ENCODE measurements around the gene ARX.

ARX gene

DNA sequence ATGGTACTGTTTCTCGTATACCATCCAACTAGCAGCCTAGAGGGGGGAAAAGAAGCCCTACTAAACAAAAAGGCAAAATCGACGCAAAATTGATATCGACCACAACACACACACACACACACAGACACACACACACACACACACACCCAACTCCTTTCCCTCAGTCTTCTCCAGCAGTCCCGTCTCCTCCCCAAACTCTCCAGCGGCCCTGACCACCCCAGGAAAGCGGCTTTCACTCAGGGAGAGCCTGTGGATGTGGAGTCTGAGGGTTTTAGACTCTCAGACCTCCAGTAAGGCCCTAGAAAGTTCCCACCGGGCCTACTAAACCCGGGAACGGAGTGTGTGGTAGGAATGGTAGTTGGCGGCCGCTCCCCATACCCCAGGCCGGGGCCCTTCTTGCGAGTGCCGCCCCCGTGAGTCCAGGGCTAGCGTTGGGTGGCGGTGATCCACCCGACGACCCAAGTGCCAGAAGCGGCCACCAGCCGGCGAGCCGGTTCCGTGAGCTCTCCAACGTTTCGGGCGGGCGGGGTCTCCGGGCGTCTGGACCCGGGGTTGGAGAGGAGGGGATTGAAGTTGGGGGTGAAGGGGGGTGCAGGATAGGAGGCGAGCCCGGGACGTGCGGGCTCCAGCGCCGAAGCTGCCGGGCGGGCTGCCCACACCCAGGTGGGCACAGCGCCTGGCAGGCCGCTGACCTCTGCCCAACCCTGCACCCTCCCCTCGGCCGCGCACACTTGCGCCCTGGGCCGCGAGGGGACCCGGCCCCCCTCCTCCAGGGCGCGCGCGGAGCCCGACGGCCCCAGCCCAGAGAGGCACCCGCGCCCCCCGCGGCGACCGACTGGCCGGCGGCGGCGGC, 13.7 kb downstream of the ARX start:
- no peak for DNase-seq (ENCODE audit: low spot score)

- DNase-seq (ENCODE audit: low spot score), result no peak
These were observed 16.3 kb downstream of the ARX start for GRCh38 chrX:24999511-24999910.

DNA sequence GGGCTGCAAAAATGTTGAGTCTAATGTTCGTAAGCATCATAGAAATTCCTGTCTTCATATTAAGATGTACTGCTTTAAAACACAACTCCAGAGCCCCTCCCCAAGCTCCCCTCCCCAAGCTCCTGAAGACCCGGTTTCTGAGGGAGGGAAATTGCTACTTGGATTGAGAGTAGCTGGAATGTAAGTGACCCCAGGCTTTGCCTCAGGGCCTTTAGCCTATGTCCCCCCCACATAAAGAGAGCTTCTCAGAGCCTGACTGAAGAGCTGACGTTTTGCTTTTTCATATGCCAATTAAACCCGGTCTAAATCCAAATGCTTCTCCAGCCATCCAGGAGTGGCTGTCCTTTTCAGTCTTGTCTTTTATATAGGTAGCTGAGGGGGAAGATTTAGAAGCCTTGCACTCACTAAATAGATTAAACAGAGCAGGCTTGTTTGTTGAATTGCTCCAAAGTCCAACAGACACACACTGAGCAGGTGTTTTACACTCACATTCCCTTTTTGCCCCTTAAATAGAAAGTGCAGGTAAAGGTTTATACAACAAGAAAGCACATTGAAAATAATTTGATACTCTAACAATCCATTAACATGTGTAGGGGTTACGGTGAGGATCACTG, 19.6 kb downstream of the ARX start:
- DNase-seq (ENCODE audit: low spot score), result no peak

DNA sequence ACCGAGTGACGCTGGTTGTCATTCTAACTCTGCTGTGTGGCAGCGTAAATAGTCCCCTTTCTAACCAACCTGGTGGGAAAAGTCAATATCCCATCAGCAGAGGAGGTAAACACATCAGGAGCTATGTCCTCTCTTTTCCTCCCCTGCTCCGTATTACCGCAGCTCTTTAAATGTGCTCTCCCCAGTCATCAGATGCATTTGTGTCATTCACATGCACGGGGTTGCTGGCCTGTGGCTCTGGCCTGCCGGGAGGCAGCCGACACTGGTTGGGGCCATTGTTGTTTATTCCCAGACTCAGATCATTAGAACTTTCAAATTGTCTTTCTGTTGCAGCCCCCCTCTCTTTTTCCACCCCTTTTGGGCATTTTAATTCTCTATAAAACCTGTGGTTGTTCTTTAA, 21.9 kb downstream of the ARX start:
- DNase-seq (ENCODE audit: low spot score), result no peak

GRCh38 chrX:24990535-24990934, 25.2 kb downstream of the ARX start:
- DNase-seq (ENCODE audit: low spot score), result no peak

GRCh38 chrX:24988314-24988713, 27.5 kb downstream of the ARX start:
- DNase-seq (ENCODE audit: low spot score), result no peak

- DNase-seq (ENCODE audit: low spot score), result no peak
These were observed 28.0 kb downstream of the ARX start for GRCh38 chrX:24987731-24988130.

DNA sequence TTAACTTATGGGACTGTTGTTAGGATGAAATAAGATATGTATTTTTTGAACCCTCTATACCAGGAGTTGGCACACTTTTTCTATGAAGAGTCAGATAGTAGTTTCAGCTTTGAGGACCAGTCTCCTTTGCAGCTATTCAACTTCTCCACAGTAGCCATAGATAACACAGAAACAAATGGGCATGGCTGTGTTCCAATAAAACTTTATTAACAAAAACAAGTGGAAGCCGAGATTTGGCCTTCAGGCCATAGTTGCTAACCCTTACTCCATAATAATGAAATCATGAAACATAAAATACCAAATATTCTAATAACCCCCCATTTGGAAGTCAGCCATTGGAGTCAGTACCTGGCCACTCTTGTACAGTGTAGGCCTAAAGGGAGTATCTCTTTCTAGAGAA, 30.6 kb downstream of the ARX start:
- no peak for DNase-seq (ENCODE audit: low spot score)

DNA sequence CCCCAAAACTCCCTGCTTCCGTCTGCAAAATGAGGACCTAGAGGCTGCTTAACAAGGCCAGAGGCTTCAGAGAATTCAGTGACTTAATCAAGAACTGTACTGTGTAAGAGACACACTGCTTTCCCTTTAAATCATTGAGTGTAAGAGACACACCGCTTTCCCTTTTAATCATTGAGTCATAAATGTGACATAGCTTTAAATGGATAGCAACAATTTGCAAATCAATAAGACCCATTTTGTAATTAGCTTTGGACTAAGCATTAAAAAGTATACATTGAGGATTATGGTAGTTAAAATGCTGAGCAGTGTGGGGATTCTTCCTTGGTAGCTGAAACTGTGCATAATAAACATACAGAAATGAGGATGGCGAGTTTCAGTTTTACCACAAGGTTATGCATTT, 31.8 kb downstream of the ARX start:
- DNase-seq (ENCODE audit: low spot score), result no peak

GRCh38 chrX:24982306-24982965, 33.3 kb downstream of the ARX start:
- no peak for DNase-seq (ENCODE audit: low spot score)

- no peak for DNase-seq (ENCODE audit: low spot score)
These were observed 34.7 kb downstream of the ARX start for GRCh38 chrX:24981030-24981429.

- DNase-seq (ENCODE audit: low spot score), result no peak
These were observed 36.7 kb downstream of the ARX start for GRCh38 chrX:24979081-24979480.

- DNase-seq (ENCODE audit: low spot score), result no peak
These were observed 46.0 kb downstream of the ARX start for GRCh38 chrX:24969812-24970211.

DNA sequence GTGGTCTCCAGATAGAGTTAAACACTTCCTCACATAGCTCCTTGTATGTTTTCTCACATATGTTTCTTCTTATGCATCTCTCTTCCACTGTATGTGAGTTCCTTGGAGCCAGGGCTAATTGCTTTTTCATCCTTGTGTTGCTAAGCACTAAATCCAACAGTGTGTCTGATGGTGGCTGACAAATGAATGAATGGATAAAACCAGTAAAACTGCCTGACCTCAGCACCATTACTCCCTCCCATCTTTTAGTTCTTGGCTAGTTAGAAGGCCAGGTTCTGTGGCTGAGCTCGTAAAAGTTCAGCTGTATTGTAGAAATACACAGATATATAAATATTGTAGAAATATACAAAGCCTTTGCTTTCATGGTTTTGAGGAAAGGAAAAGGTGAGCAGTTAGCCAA, 50.4 kb downstream of the ARX start:
- DNase-seq (ENCODE audit: low spot score), result no peak

- no peak for DNase-seq (ENCODE audit: low spot score)
These were observed 51.9 kb downstream of the ARX start for GRCh38 chrX:24963823-24964222.

DNA sequence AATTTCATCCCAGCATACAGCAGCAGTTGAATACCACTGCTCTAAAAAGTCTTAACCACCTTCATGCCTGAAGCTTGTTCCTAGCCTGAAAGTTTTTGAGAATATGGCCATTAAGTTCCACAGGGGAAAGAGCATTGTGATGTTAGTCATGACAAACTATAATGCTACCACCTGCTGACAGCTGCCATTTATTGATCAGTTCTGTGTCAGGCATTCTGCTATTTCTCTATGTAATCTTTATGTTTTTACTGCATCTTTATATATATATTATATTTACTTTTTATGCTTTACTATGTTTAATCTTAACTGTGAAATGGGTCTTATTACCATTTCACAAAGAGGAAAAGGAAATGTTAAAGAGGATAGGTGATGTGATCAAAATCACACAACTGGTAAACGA, 54.0 kb downstream of the ARX start:
- DNase-seq (ENCODE audit: low spot score), result no peak

DNA sequence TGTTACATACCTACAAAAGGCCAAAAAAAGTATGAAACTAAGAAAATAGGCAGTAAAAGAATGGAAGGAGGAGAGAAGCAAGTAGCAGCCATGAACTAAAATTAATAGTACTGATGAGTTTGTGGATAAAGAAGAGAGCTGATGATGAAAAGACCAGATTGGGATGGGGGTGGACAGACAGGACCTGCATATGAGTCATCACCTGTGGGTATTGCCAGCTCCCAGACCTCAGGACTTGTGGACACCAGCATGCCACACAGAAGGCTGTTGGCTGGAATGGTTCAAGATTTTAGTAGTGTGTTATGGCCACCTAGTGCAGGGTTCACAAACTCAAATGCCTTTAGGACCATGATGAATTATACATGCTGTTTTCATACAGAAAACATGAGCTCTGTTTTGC, 58.9 kb downstream of the ARX start:
- DNase-seq (ENCODE audit: low spot score), result peak; percentile 14

DNA sequence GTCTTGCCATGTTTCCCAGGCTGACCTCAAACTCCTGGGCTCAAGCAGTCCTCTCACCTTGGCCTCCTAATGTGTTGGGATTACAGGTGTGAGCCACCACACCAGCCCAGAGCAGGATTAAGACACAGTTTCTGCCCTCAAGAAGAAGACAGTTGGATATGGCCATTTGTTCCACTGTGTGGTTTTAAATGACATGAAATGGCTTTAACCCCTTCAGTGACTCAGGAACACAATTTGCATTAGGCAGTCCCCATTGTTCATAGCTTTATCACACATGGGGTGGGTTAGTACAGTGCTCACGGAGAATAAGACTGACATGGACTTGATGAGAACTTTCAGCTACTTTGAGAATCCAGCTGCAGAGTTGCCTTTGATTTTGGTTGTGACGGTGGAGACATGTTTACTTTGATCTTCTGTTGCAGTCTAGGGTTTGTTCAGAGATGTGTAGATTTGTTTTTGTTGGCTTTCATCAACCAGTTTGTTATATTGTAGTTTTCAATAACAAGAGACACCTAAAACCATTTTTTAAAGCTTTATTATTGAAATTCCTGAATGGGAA, 60.3 kb downstream of the ARX start:
- no peak for DNase-seq (ENCODE audit: low spot score)

DNA sequence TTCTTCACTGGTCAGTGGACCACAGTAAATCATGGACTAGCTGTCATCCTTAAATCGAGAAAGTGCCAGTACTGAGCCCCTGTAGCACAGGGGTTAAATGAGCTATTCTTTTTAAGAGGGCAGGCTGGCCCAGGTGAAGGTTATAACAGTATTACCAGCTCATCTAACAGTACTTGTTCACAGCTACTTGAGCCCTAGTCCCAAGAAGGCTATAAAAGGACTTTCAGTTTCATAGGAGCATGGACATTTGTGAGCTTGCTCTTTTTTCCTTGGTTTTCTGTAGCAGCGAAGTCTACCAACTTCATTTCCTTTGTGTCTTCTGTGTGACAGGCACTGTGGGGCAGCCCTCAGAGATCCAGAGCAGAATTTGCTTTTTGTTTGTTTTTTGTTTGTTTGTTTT, 61.0 kb downstream of the ARX start:
- no peak for DNase-seq (ENCODE audit: low spot score)

Measured in AG20443 (cell line).